GM12878 (cell line): ENCODE results near the gene ZSWIM3. TPM values are rescaled to one million over a fixed set of nuclear protein-coding genes. Genes with fewer than 3 reads are reported as not detected.

Experiments used
- ATAC-seq: fragments of 200-7000 bp; cut with Tn5 transposase; 3 replicates; pipeline ENCODE4 v1.9.1; 2020; ENCODE audit warnings: mild to moderate bottlenecking, moderate library complexity
- BruUV-seq: library from RNA; stranded (reverse); fragments of 400-500 nt; replicated peaks from 2 replicates; lab custom pipeline; 2021; lab: Mats Ljungman, UMichigan
- CTCF ChIA-PET: fragments of 300-600 bp; sonication (Branson Sonifier 250); formaldehyde crosslinking; extraction: SDS; loops from one replicate; lab custom pipeline; 2021; ENCODE audit warnings: inconsistent platforms; lab: Yijun Ruan, JAX
- POLR2A ChIA-PET: fragments of 350-600 bp; formaldehyde crosslinking; extraction: SDS; loops from one replicate; lab custom pipeline; 2021; ENCODE audit warnings: inconsistent platforms; lab: Charles Lee
- RAD21 ChIA-PET: fragments of 300-600 bp; sonication (Branson Sonifier 250); formaldehyde crosslinking; loops from one replicate; lab custom pipeline; 2023; ENCODE audit warnings: antibody characterized with exemption; ENCODE audit not compliant: unreplicated experiment; lab: Charles Lee
- SMC1A ChIA-PET: fragments of 300-600 bp; sonication (Branson Sonifier 250); formaldehyde crosslinking; loops from one replicate; lab custom pipeline; 2023; ENCODE audit not compliant: unreplicated experiment, uncharacterized antibody; lab: Charles Lee
- DNase-seq: peaks from one replicate; pipeline ENCODE4 v3.0.0-alpha.2; 2011; ENCODE audit warnings: low read depth, low spot score
- FAIRE-seq: peaks from 3 replicates; lab custom pipeline; 2011; peaks lifted over from hg19 to GRCh38; lab: Jason Lieb, UNC
- H2AFZ ChIP-seq: 2 replicates; pipeline ENCODE4 v1.6.0; 2011; ENCODE audit warnings: low read depth, low read length, control low read depth; ENCODE audit not compliant: control insufficient read depth
- H3K27ac ChIP-seq: 2 replicates; pipeline ENCODE4 v1.5.1; 2011; ENCODE audit warnings: control low read depth; ENCODE audit not compliant: control insufficient read depth, insufficient read depth
- H3K27me3 ChIP-seq, 2 experiments: replicated peaks in 1 of 2; 2 replicates each; pipeline versions ENCODE4 v1.6.0 to v1.6.1; 2011; ENCODE audit warnings: low read length in 1 of 2; ENCODE audit not compliant: control insufficient read depth in 2 of 2, insufficient read depth in 2 of 2
- H3K36me3 ChIP-seq, 2 experiments: 2 replicates each; pipeline ENCODE4 v1.5.1; 2011; ENCODE audit warnings: low read length in 1 of 2; ENCODE audit not compliant: control insufficient read depth in 2 of 2, insufficient read depth in 2 of 2
- H3K4me1 ChIP-seq: 2 replicates; pipeline ENCODE4 v1.6.1; 2011; ENCODE audit warnings: mild to moderate bottlenecking, low read length, moderate library complexity, mixed read lengths; ENCODE audit not compliant: control insufficient read depth, insufficient read depth
- H3K4me2 ChIP-seq: 2 replicates; pipeline ENCODE4 v1.6.0; 2011; ENCODE audit warnings: control low read depth; ENCODE audit not compliant: control insufficient read depth, insufficient read depth
- H3K4me3 ChIP-seq: fragments of 200-600 bp; sonication (generic); 2 replicates; pipeline ENCODE4 v1.5.1; 2016
- H3K79me2 ChIP-seq: 2 replicates; pipeline ENCODE4 v1.6.0; 2011; ENCODE audit warnings: low read length; ENCODE audit not compliant: control insufficient read depth, insufficient read depth
- H3K9ac ChIP-seq: 2 replicates; pipeline ENCODE4 v1.8.0; 2011; ENCODE audit warnings: low read length, control low read depth, mixed read lengths; ENCODE audit not compliant: control insufficient read depth, insufficient read depth
- H3K9me3 ChIP-seq: replicated peaks from 3 replicates; pipeline ENCODE4 v1.5.1; 2011; ENCODE audit warnings: mild to moderate bottlenecking, low read length; ENCODE audit not compliant: control insufficient read depth, insufficient read depth
- H4K20me1 ChIP-seq: 2 replicates; pipeline ENCODE4 v1.6.0; 2011; ENCODE audit not compliant: control insufficient read depth, insufficient read depth
- BACH1 ChIP-seq: fragments of 450-650 bp; IDR thresholded peaks from 2 replicates; pipeline ENCODE4 v1.6.1; 2017; ENCODE audit warnings: mild to moderate bottlenecking, borderline replicate concordance
- E4F1 ChIP-seq: fragments of 450-650 bp; IDR thresholded peaks from 2 replicates; pipeline ENCODE4 v1.6.1; 2018; ENCODE audit warnings: borderline replicate concordance, mild to moderate bottlenecking; ENCODE audit not compliant: partially characterized antibody
- FOS ChIP-seq: IDR thresholded peaks from 3 replicates; pipeline ENCODE4 v1.6.1; 2011; ENCODE audit warnings: borderline replicate concordance; ENCODE audit not compliant: insufficient read length; ENCODE audit errors: extremely low read depth
- MXI1 ChIP-seq: fragments of 150-350 bp; IDR thresholded peaks from 2 replicates; pipeline ENCODE4 v1.6.1; 2011; ENCODE audit warnings: low read depth, mild to moderate bottlenecking, inconsistent platforms, low read length, improper control_type of control experiment
- POLR2AphosphoS2 ChIP-seq: IDR thresholded peaks from 2 replicates; pipeline ENCODE4 v1.6.1; 2011; ENCODE audit warnings: low read depth, mild to moderate bottlenecking, low read length, improper control_type of control experiment, moderate library complexity
- RAD51 ChIP-seq: fragments of 450-650 bp; IDR thresholded peaks from 2 replicates; pipeline ENCODE4 v1.6.1; 2016; ENCODE audit warnings: moderate library complexity, mild to moderate bottlenecking, inconsistent platforms
- RCOR1 ChIP-seq: conservative IDR thresholded peaks from 2 replicates; pipeline ENCODE4 v1.6.1; 2012; ENCODE audit warnings: low read depth, low read length, improper control_type of control experiment
- RFX5 ChIP-seq: IDR thresholded peaks from 2 replicates; pipeline ENCODE4 v1.6.1; 2011; ENCODE audit warnings: low read depth, low read length, improper control_type of control experiment
- WGBS: methylation state at CpG from one replicate; pipeline ENCODE4 v1.1.6; 2016; ENCODE audit warnings: low lambda C conversion rate; ENCODE audit not compliant: insufficient replicate concordance, insufficient coverage; ENCODE audit errors: missing lambda C conversion rate; 5-methylcytosine and 5-hydroxymethylcytosine counted together
- in situ Hi-C: fragments of 300-500 bp; cut with MboI; formaldehyde crosslinking; loops from 9 replicates; pipeline ENCODE4 v1.14.3; 2018; ENCODE audit warnings: mixed read lengths
- intact Hi-C: fragments of 100-400 bp; cut with micrococcal nuclease; formaldehyde crosslinking; loops from one replicate; pipeline ENCODE4 v1.14.2; 2022; ENCODE audit not compliant: unreplicated experiment
- polyA plus RNA-seq, 11 experiments: library from polyadenylated mRNA; depleted of rRNA in 4 of 11; unstranded in 6 of 11; stranded (reverse) in 5 of 11; fragments of >200 nt; fragmentation: Nextera tagmentation in 4 of 11; fragmentation: Illumina TruSeq in 1 of 11; extraction: Ambion mirVana in 4 of 11; extraction: Trizol in 1 of 11; gene quantifications; 1 replicate in 1 of 11; 2 replicates in 10 of 11; pipeline versions ENCODE4 v1.2.1 to v1.2.3, GENCODE V29; 2011 to 2016; ENCODE audit warnings: inconsistent platforms in 2 of 11, missing spikeins in 2 of 11, low read depth in 1 of 11
- total RNA-seq, 4 experiments: library from RNA; depleted of rRNA in 3 of 4; stranded (reverse); fragments of >200 nt in 3 of 4; fragmentation: Illumina TruSeq in 1 of 4; extraction: Trizol in 1 of 4; gene quantifications; 2 replicates each; pipeline versions ENCODE4 v1.2.1 to v1.2.3, GENCODE V29; 2013 to 2021
- TF ChIP-seq, protein P1 (sequence below): fragments of 450-650 bp; conservative IDR thresholded peaks from 2 replicates; pipeline ENCODE4 v1.6.1; 2017; ENCODE audit warnings: mild to moderate bottlenecking, moderate library complexity

Gene ZSWIM3
- total and polyA plus RNA-seq, 10 of the 15 experiments (the other 5 are each of a cell fraction or from before 2014, with no cell fraction given) = 1.6 to 5.1 (median 4.2) TPM

DNA sequence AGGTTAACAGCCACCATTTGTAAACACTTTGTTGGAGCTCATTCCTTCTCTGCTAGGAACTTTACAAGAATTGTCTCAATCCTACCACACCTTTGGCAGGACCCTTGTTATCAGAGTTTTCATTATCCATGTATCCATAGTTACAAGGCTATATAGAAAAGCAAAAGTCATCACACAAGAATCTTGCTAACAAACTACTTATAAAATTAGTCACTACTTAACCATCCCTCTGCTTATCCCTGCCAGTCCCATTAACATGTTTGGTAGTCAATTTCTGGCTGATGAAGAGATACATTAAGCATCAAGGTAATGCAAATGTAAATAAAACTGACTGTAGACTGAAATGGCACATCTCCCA is 10.4 kb downstream of the ZSWIM3 start:
- no TSS peak for BruUV-seq
- no peaks in the 10 kb centered on the region; a peak in 1 of 4 replicates for H3K36me3 ChIP-seq
- no peaks in the 10 kb centered on the region for H3K79me2 ChIP-seq
- no peaks in the 10 kb centered on the region for H3K27me3 ChIP-seq
- H4K20me1 ChIP-seq = no peaks in the 10 kb centered on the region
- no peak overlapping the region for H3K27ac ChIP-seq
- TF ChIP-seq FOS = no peak
- H3K4me1 ChIP-seq = no peaks in the 10 kb centered on the region
- H2AFZ ChIP-seq = no peak overlapping the region
- H3K4me3 ChIP-seq = no peak overlapping the region
- intact Hi-C loops (no loop called here), in situ Hi-C loops (no loop called here)
- ChIA-PET SMC1A (interaction anchor here (0.7 to 1.4 kb wide), 2 partner anchors 10 to 1639 kb away, joined by 3 to 5 read pairs; no protein-coding TSS in a partner anchor), POLR2A (no interaction called here), CTCF (interaction anchor here (1.4 kb wide), 1 partner anchor 13 kb away, joined by 3 read pairs; the partner anchor contains the start of gene ZSWIM1), RAD21 (no interaction called here)
- no peaks in the 10 kb centered on the region for H3K9me3 ChIP-seq
- no peak for DNase-seq
- no peak for ATAC-seq
- H3K4me2 ChIP-seq = no peak overlapping the region
- FAIRE-seq = no peak
- H3K9ac ChIP-seq = no peak overlapping the region

DNA sequence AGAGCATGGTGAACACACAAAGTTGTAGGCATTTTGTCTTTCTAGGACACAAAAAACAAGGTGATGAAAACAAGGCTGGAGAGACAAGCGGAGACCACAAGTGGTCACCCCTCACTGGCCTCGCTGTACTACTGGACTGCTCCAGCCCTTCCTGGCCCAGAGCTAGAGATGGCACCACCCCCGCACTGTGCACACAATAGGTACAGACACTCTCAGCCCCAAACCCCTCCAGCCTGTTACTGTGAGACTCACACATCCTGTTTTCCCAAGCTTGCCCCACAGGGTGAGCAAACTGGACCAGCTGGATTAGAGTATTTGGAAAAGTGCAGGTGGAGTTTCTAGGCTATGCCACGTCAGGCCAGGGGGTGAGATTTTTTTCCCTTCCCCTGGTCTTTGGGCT is 15.2 kb downstream of the ZSWIM3 start:
- Histone ChIP-seq H3K27me3 (no peaks in the 10 kb centered on the region), H3K9me3 (no peaks in the 10 kb centered on the region), H2AFZ (no peak overlapping the region), H3K36me3 (peaks cover 0 to 2% of the 10 kb centered on the region in 2 experiments; a peak in 1 of 4 replicates), H3K79me2 (no peaks in the 10 kb centered on the region), H3K4me3 (no peak overlapping the region), H3K27ac (no peak overlapping the region), H3K4me2 (no peak overlapping the region), H3K4me1 (no peaks in the 10 kb centered on the region), H3K9ac (no peak overlapping the region), H4K20me1 (no peaks in the 10 kb centered on the region)
- in situ Hi-C loops = no loop called here
- TF ChIP-seq BACH1 (no peak), RAD51 (no peak), E4F1 (no peak), POLR2AphosphoS2 (no peak), RFX5 (no peak), RCOR1 (no peak), MXI1 (no peak)
- TF ChIP-seq, protein P1, sequence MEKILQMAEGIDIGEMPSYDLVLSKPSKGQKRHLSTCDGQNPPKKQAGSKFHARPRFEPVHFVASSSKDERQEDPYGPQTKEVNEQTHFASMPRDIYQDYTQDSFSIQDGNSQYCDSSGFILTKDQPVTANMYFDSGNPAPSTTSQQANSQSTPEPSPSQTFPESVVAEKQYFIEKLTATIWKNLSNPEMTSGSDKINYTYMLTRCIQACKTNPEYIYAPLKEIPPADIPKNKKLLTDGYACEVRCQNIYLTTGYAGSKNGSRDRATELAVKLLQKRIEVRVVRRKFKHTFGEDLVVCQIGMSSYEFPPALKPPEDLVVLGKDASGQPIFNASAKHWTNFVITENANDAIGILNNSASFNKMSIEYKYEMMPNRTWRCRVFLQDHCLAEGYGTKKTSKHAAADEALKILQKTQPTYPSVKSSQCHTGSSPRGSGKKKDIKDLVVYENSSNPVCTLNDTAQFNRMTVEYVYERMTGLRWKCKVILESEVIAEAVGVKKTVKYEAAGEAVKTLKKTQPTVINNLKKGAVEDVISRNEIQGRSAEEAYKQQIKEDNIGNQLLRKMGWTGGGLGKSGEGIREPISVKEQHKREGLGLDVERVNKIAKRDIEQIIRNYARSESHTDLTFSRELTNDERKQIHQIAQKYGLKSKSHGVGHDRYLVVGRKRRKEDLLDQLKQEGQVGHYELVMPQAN = no peak
- SMC1A ChIA-PET = interaction anchor here (0.5 to 1.5 kb wide), 4 partner anchors 8 to 346 kb away, joined by 3 to 6 read pairs (median 3); partner anchors contain the start of gene ZSWIM1
- FAIRE-seq = no peak
- DNase-seq = no peak
- RAD21 ChIA-PET = no interaction called here
- POLR2A ChIA-PET = interaction anchor here (1.4 to 1.7 kb wide), 4 partner anchors 8 to 16 kb away, joined by 3 to 4 read pairs (median 4); partner anchors contain the start of gene ZSWIM1
- CTCF ChIA-PET = interaction anchor here (1.2 kb wide), 1 partner anchor 9 kb away, joined by 4 read pairs; the partner anchor contains the start of gene ZSWIM1
- intact Hi-C loops = no loop called here
- no peak for ATAC-seq
- 92% methylated on average over 4 of the region's 4 CpGs for WGBS
- BruUV-seq = no TSS peak
